A673 (cell line): ENCODE results near the gene ACKR2. TPM values are rescaled to one million over a fixed set of nuclear protein-coding genes. Genes with fewer than 3 reads are reported as not detected.

Source experiments
- BruUV-seq: library from RNA; stranded (reverse); fragments of 400-500 nt; replicated peaks from 2 replicates; lab custom pipeline; 2021; lab: Mats Ljungman, UMichigan
- CTCF ChIA-PET: fragments of 300-600 bp; sonication (Branson Sonifier 250); formaldehyde crosslinking; loops from one replicate; lab custom pipeline; 2022; ENCODE audit warnings: antibody characterized with exemption; lab: Charles Lee
- POLR2A ChIA-PET: fragments of 300-600 bp; sonication (Branson Sonifier 250); formaldehyde crosslinking; loops from one replicate; lab custom pipeline; 2022; ENCODE audit warnings: antibody characterized with exemption; ENCODE audit not compliant: low non-redundant PET; lab: Charles Lee
- DNase-seq: peaks from one replicate; pipeline ENCODE4 v3.0.0-alpha.2; 2015; ENCODE audit warnings: low spot score
- H3K27ac ChIP-seq: fragments of 200-600 bp; sonication (generic); 2 replicates; pipeline ENCODE4 v1.5.1; 2016; ENCODE audit warnings: mixed run types, low read depth, mild to moderate bottlenecking, mixed read lengths, antibody characterized with exemption, low read length; ENCODE audit not compliant: poor library complexity, severe bottlenecking
- H3K27me3 ChIP-seq: fragments of 200-600 bp; sonication (generic); replicated peaks from 2 replicates; pipeline ENCODE4 v1.6.1; 2017; ENCODE audit warnings: mixed run types, low read depth, mild to moderate bottlenecking, mixed read lengths, antibody characterized with exemption, low read length; ENCODE audit not compliant: insufficient read depth, poor library complexity
- H3K36me3 ChIP-seq: fragments of 200-600 bp; sonication (generic); 2 replicates; pipeline ENCODE4 v1.6.1; 2016; ENCODE audit warnings: mixed run types, mild to moderate bottlenecking, mixed read lengths, antibody characterized with exemption, low read length; ENCODE audit not compliant: insufficient read depth, poor library complexity, severe bottlenecking
- H3K4me1 ChIP-seq: fragments of 200-600 bp; sonication (generic); 2 replicates; pipeline ENCODE4 v1.6.1; 2017; ENCODE audit warnings: mixed run types, mild to moderate bottlenecking, mixed read lengths, antibody characterized with exemption, low read length; ENCODE audit not compliant: insufficient read depth, poor library complexity, severe bottlenecking
- H3K4me3 ChIP-seq: fragments of 200-600 bp; sonication (generic); 2 replicates; pipeline ENCODE4 v1.5.1; 2016; ENCODE audit warnings: low read depth, mixed run types, mild to moderate bottlenecking, mixed read lengths, low read length; ENCODE audit not compliant: poor library complexity, severe bottlenecking
- H3K9me3 ChIP-seq: fragments of 200-600 bp; sonication (generic); 2 replicates; pipeline ENCODE4 v1.6.1; 2016; ENCODE audit warnings: mixed run types, low read depth, mild to moderate bottlenecking, mixed read lengths, antibody characterized with exemption, low read length; ENCODE audit not compliant: poor library complexity, severe bottlenecking
- EZH2 ChIP-seq: fragments of 200-600 bp; sonication (generic); IDR thresholded peaks from 2 replicates; pipeline ENCODE4 v1.6.1; 2017; ENCODE audit warnings: borderline replicate concordance, low read depth, mild to moderate bottlenecking, mixed read lengths, antibody characterized with exemption, low read length; ENCODE audit not compliant: poor library complexity, severe bottlenecking
- intact Hi-C: fragments of 100-400 bp; cut with micrococcal nuclease; formaldehyde crosslinking; loops from one replicate; pipeline ENCODE4 v1.10.0; 2022; ENCODE audit not compliant: unreplicated experiment
- total RNA-seq: library from RNA; stranded (reverse); gene quantifications from 2 replicates; pipeline ENCODE4 v1.2.3, GENCODE V29; 2021
- TF ChIP-seq, protein P1 (sequence below): fragments of 300-800, 200-600 bp; sonication (generic); conservative IDR thresholded peaks from 2 replicates; pipeline ENCODE4 v1.5.1; 2017; ENCODE audit warnings: low read depth, mild to moderate bottlenecking, antibody characterized with exemption, low read length, moderate library complexity, mixed read lengths

ACKR2 gene
- total RNA-seq, 1 experiment from 2014 or later: not detected

- no peak for TF ChIP-seq EZH2
- TF ChIP-seq, protein P1, sequence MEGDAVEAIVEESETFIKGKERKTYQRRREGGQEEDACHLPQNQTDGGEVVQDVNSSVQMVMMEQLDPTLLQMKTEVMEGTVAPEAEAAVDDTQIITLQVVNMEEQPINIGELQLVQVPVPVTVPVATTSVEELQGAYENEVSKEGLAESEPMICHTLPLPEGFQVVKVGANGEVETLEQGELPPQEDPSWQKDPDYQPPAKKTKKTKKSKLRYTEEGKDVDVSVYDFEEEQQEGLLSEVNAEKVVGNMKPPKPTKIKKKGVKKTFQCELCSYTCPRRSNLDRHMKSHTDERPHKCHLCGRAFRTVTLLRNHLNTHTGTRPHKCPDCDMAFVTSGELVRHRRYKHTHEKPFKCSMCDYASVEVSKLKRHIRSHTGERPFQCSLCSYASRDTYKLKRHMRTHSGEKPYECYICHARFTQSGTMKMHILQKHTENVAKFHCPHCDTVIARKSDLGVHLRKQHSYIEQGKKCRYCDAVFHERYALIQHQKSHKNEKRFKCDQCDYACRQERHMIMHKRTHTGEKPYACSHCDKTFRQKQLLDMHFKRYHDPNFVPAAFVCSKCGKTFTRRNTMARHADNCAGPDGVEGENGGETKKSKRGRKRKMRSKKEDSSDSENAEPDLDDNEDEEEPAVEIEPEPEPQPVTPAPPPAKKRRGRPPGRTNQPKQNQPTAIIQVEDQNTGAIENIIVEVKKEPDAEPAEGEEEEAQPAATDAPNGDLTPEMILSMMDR: no peak
- no TSS peak for BruUV-seq
- Histone ChIP-seq H3K36me3 (no peaks in the 10 kb centered on the region), H3K27me3 (no peaks in the 10 kb centered on the region), H3K27ac (no peak overlapping the region), H3K4me1 (no peaks in the 10 kb centered on the region), H3K9me3 (no peaks in the 10 kb centered on the region), H3K4me3 (no peak overlapping the region)
- intact Hi-C loops: no loop called here
- DNase-seq: no peak
- ChIA-PET CTCF (no interaction called here), POLR2A (no interaction called here)
Observed at GRCh38 chr3:42850263-42850662, 41.0 kb downstream of the ACKR2 start.

- BruUV-seq: no TSS peak
- H3K27me3 ChIP-seq: no peaks in the 10 kb centered on the region
- ChIA-PET CTCF (no interaction called here), POLR2A (no interaction called here)
- H3K27ac ChIP-seq: no peak overlapping the region
- H3K36me3 ChIP-seq: no peaks in the 10 kb centered on the region
- H3K4me3 ChIP-seq: no peak overlapping the region
- H3K9me3 ChIP-seq: no peaks in the 10 kb centered on the region
- intact Hi-C loops: no loop called here
- no peak for DNase-seq
- TF ChIP-seq, protein P1: no peak
- no peak for TF ChIP-seq EZH2
- H3K4me1 ChIP-seq: no peaks in the 10 kb centered on the region
Observed at GRCh38 chr3:42851228-42851834, 42.1 kb downstream of the ACKR2 start.

GRCh38 chr3:42852441-42852840, 43.2 kb downstream of the ACKR2 start:
- TF ChIP-seq, protein P1: no peak
- no peak for TF ChIP-seq EZH2
- ChIA-PET CTCF (no interaction called here), POLR2A (no interaction called here)
- Histone ChIP-seq H3K27me3 (no peaks in the 10 kb centered on the region), H3K9me3 (no peaks in the 10 kb centered on the region), H3K36me3 (no peaks in the 10 kb centered on the region), H3K4me1 (no peaks in the 10 kb centered on the region), H3K27ac (no peak overlapping the region), H3K4me3 (no peak overlapping the region)
- intact Hi-C loops: no loop called here
- DNase-seq: no peak
- BruUV-seq: no TSS peak
